PC-3 (cell line): ENCODE data around the gene IFT43. TPM values are rescaled to one million over a fixed set of nuclear protein-coding genes. Genes with fewer than 3 reads are reported as not detected.

Experiments used
- ATAC-seq: fragments of 200-7000 bp; cut with Tn5 transposase; 2 replicates; pipeline ENCODE4 v1.9.1; 2020; ENCODE audit warnings: mild to moderate bottlenecking, moderate library complexity
- BruUV-seq: library from RNA; stranded (reverse); fragments of 400-500 nt; replicated peaks from 2 replicates; lab custom pipeline; 2021; lab: Mats Ljungman, UMichigan
- CTCF ChIA-PET: fragments of 300-600 bp; sonication (Branson Sonifier 250); formaldehyde crosslinking; loops from one replicate; lab custom pipeline; 2022; ENCODE audit warnings: antibody characterized with exemption; lab: Charles Lee
- POLR2A ChIA-PET: fragments of 300-600 bp; sonication (Branson Sonifier 250); formaldehyde crosslinking; loops from one replicate; lab custom pipeline; 2022; ENCODE audit warnings: antibody characterized with exemption; ENCODE audit not compliant: unreplicated experiment; lab: Charles Lee
- DNase-seq: peaks from one replicate; pipeline ENCODE4 v3.0.0-alpha.2; 2015
- H2AFZ ChIP-seq: fragments of 300-600 bp; sonication (generic); 2 replicates; pipeline ENCODE4 v1.6.0; 2016; ENCODE audit warnings: antibody characterized with exemption, low read length
- H3F3A ChIP-seq: fragments of 300-600 bp; sonication (generic); one replicate; pipeline ENCODE4 v1.6.0; 2017; ENCODE audit warnings: antibody characterized with exemption, low read length, control low read depth, mild to moderate bottlenecking; ENCODE audit not compliant: unreplicated experiment
- H3K27ac ChIP-seq: fragments of 300-600 bp; sonication (generic); 2 replicates; pipeline ENCODE4 v1.5.1; 2016; ENCODE audit warnings: mild to moderate bottlenecking, low read length
- H3K27me3 ChIP-seq: fragments of 300-600 bp; sonication (generic); 2 replicates; pipeline ENCODE4 v1.6.1; 2016; ENCODE audit warnings: low read length, mixed read lengths
- H3K36me3 ChIP-seq: fragments of 300-600 bp; sonication (generic); 2 replicates; pipeline ENCODE4 v1.6.1; 2016; ENCODE audit warnings: low read depth, mixed run types, low read length, mixed read lengths
- H3K4me1 ChIP-seq: fragments of 300-600 bp; sonication (generic); 2 replicates; pipeline ENCODE4 v1.5.1; 2016; ENCODE audit warnings: low read length; ENCODE audit not compliant: insufficient read depth
- H3K4me2 ChIP-seq: fragments of 300-600 bp; sonication (generic); 2 replicates; pipeline ENCODE4 v1.6.0; 2016; ENCODE audit warnings: low read length
- H3K4me3 ChIP-seq: fragments of 300-600 bp; sonication (generic); 2 replicates; pipeline ENCODE4 v1.5.1; 2016; ENCODE audit warnings: mild to moderate bottlenecking, low read length, mixed read lengths
- H3K79me2 ChIP-seq: fragments of 300-600 bp; sonication (generic); 2 replicates; pipeline ENCODE4 v1.6.1; 2017; ENCODE audit warnings: low read length, mixed read lengths
- H3K9ac ChIP-seq: fragments of 300-600 bp; sonication (generic); 2 replicates; pipeline ENCODE4 v1.6.0; 2016; ENCODE audit warnings: mild to moderate bottlenecking, low read length
- H3K9me2 ChIP-seq: fragments of 300-600 bp; sonication (generic); replicated peaks from 2 replicates; pipeline ENCODE4 v1.6.1; 2016; ENCODE audit warnings: mixed run types, low read length, mixed read lengths
- H3K9me3 ChIP-seq: fragments of 300-600 bp; sonication (generic); 2 replicates; pipeline ENCODE4 v1.6.1; 2016; ENCODE audit warnings: low read length, mixed read lengths
- H4K20me1 ChIP-seq: fragments of 300-600 bp; sonication (generic); 2 replicates; pipeline ENCODE4 v1.6.1; 2016; ENCODE audit warnings: low read length, mixed read lengths
- EZH2 ChIP-seq: fragments of 300-600 bp; sonication (generic); IDR thresholded peaks from one replicate; pipeline ENCODE4 v1.6.1; 2017; ENCODE audit warnings: antibody characterized with exemption, mild to moderate bottlenecking, low read length; ENCODE audit not compliant: unreplicated experiment
- EZH2phosphoT487 ChIP-seq: fragments of 300-600 bp; sonication (generic); IDR thresholded peaks from 2 replicates; pipeline ENCODE4 v1.6.1; 2018; ENCODE audit warnings: mild to moderate bottlenecking, antibody characterized with exemption, low read length, borderline replicate concordance
- intact Hi-C: fragments of 100-400 bp; cut with micrococcal nuclease; formaldehyde crosslinking; loops from 2 replicates; pipeline ENCODE4 v1.9.0; 2023
- total RNA-seq: library from RNA; depleted of rRNA; stranded (reverse); fragments of >200 nt; gene quantifications from 2 replicates; pipeline ENCODE4 v1.2.3, GENCODE V29; 2014
- TF ChIP-seq, protein P1 (sequence below): fragments of 300-600 bp; sonication (generic); conservative IDR thresholded peaks from 2 replicates; pipeline ENCODE4 v1.5.1; 2017; ENCODE audit warnings: antibody characterized with exemption, low read depth, mild to moderate bottlenecking, low read length

Gene IFT43
- total RNA-seq, 1 experiment from 2014 or later: 41.3 TPM

DNA sequence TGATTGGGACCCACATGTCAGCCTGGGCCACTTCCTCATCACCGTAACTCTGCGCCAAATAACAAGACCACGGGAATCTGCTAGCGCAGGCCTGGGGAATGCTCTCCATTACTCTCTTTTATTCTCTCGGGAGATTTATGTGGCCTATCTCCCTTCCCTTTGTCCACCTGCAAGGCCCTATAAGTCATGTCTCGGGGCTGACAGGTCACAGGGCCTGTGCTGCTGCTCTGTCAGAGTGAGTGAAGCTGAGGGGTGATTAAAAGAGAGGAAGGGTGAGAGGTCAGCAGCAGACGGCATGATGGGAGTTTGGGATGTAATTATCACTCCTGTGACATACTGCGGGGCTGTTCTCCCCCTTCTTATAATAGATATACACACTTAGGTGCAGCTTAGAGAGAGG, 139.9 kb downstream of the IFT43 start:
- intact Hi-C loops: loop anchor here (10.0 kb wide), 1 partner anchor 229 kb away; no protein-coding TSS in a partner anchor

DNA sequence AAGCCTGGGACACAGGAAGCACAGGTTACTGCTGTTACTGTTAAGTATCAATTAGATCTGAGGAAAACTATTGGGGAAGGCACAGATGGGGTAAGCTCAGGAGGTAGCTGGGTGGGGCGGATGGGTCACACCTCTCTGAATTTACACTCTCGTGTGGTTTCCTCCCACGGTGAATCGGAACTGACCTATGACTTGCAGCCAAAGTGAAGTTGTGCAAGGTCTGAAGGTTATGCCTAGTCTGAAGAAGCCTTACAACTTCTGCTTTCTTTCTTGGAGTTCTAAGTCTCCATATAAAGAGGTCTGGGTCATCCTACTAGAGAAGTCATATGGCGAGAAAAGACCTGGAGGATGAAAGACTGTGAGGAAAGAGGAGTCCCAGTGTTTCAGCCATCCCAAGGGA, 140.5 kb downstream of the IFT43 start:
- Histone ChIP-seq H3K4me2 (no peak overlapping the region), H3K36me3 (no peaks in the 10 kb centered on the region), H4K20me1 (no peaks in the 10 kb centered on the region), H2AFZ (no peak overlapping the region), H3K9me3 (no peaks in the 10 kb centered on the region), H3K27ac (no peak overlapping the region), H3K79me2 (no peaks in the 10 kb centered on the region), H3K9me2 (no peaks in the 10 kb centered on the region), H3K27me3 (peaks cover 40% of the 10 kb centered on the region; the same call in 1 of the 2 replicates), H3K4me3 (no peak overlapping the region), H3F3A (no peaks in the 10 kb centered on the region), H3K9ac (no peak overlapping the region), H3K4me1 (no peaks in the 10 kb centered on the region)
- POLR2A ChIA-PET: no interaction called here
- TF ChIP-seq EZH2phosphoT487 (no peak), EZH2 (no peak)
- TF ChIP-seq, protein P1, sequence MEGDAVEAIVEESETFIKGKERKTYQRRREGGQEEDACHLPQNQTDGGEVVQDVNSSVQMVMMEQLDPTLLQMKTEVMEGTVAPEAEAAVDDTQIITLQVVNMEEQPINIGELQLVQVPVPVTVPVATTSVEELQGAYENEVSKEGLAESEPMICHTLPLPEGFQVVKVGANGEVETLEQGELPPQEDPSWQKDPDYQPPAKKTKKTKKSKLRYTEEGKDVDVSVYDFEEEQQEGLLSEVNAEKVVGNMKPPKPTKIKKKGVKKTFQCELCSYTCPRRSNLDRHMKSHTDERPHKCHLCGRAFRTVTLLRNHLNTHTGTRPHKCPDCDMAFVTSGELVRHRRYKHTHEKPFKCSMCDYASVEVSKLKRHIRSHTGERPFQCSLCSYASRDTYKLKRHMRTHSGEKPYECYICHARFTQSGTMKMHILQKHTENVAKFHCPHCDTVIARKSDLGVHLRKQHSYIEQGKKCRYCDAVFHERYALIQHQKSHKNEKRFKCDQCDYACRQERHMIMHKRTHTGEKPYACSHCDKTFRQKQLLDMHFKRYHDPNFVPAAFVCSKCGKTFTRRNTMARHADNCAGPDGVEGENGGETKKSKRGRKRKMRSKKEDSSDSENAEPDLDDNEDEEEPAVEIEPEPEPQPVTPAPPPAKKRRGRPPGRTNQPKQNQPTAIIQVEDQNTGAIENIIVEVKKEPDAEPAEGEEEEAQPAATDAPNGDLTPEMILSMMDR: no peak
- ATAC-seq (no peak), DNase-seq (no peak)
- intact Hi-C loops: loop anchor here (10.0 kb wide), 1 partner anchor 229 kb away; no protein-coding TSS in a partner anchor
- no TSS peak for BruUV-seq
- CTCF ChIA-PET: no interaction called here

More for the DNA sequence above, 139.9 kb downstream of the IFT43 start:
- Histone ChIP-seq H3K4me2 (no peak overlapping the region), H3K4me1 (no peaks in the 10 kb centered on the region), H2AFZ (no peak overlapping the region), H3K9me3 (no peaks in the 10 kb centered on the region), H3K27ac (no peak overlapping the region), H3K9me2 (no peaks in the 10 kb centered on the region), H3K79me2 (no peaks in the 10 kb centered on the region), H4K20me1 (no peaks in the 10 kb centered on the region), H3K36me3 (no peaks in the 10 kb centered on the region), H3K27me3 (peaks cover 34% of the 10 kb centered on the region; the same call in 1 of the 2 replicates), H3K9ac (no peak overlapping the region), H3K4me3 (no peak overlapping the region), H3F3A (no peaks in the 10 kb centered on the region)
- POLR2A ChIA-PET: no interaction called here
- TF ChIP-seq EZH2phosphoT487: no peak
- no peak for TF ChIP-seq EZH2
- CTCF ChIA-PET: no interaction called here
- BruUV-seq: no TSS peak
- ATAC-seq (no peak), DNase-seq (no peak)

DNA sequence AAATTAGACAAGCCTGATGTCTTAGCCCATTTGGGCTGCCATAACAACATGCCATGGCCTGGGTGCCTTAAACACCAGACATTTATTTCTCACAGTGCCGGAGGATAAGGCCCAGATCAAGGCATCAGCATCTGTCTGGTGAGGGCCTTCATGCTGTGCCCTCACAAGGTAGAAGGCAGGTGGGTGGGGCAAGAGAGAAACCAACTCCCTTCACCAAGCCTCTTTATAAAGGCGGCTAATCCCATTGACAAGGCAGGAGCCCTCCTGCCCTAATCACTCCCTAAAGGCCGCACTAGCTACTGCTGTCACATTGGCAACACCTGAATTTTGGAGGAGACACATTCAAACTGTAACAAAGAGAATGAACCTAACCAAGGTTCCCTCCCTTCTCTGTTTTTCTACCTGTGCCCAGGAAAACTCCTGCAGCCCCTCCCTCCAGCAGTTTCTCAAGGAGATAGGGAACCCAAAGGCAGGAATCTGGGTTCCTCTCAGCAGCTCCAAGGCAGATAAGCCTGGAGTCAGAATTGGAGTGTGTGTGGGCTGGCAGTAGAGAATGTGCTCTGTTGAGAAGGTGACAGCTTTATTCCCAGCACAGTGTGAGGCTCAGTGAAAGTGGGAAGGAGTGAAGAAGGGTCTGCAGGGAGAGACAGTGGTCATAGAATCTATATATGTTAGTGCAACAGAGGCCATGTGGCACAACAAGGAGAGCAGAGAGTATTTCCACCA, 144.5 kb downstream of the IFT43 start:
- no TSS peak for BruUV-seq
- Histone ChIP-seq H3K79me2 (no peaks in the 10 kb centered on the region), H3K27ac (no peak overlapping the region), H3K36me3 (no peaks in the 10 kb centered on the region), H3K27me3 (peaks cover 45% of the 10 kb centered on the region), H3F3A (no peaks in the 10 kb centered on the region), H2AFZ (no peak overlapping the region), H3K9ac (no peak overlapping the region), H3K4me2 (no peak overlapping the region), H3K9me2 (no peaks in the 10 kb centered on the region), H3K4me3 (no peak overlapping the region), H3K4me1 (no peaks in the 10 kb centered on the region), H4K20me1 (no peaks in the 10 kb centered on the region), H3K9me3 (no peaks in the 10 kb centered on the region)
- ChIA-PET POLR2A (no interaction called here), CTCF (no interaction called here)
- TF ChIP-seq EZH2phosphoT487 (no peak), EZH2 (no peak)
- TF ChIP-seq, protein P1: no peak
- intact Hi-C loops: loop anchor here (10.0 kb wide), 1 partner anchor 225 kb away; no protein-coding TSS in a partner anchor
- ATAC-seq (no peak), DNase-seq (no peak)
